Neuronal stem cell (in vitro differentiated cells): Measurements from ENCODE around the gene ZNF740.
A peak's percentile ranks its signal among the peaks of the same experiment; 100 is the strongest.

Source experiments
- DNase-seq: peaks from one replicate; pipeline ENCODE4 v3.0.0-alpha.2; 2013; ENCODE audit warnings: low spot score
- H2AFZ ChIP-seq: one replicate; pipeline ENCODE4 v1.6.1; 2013; ENCODE audit warnings: mild to moderate bottlenecking, low read length, inconsistent platforms
- H2AK5ac ChIP-seq: 2 replicates; pipeline ENCODE4 v1.6.1; 2013; ENCODE audit warnings: low read depth, mild to moderate bottlenecking, inconsistent platforms, low read length, moderate library complexity, mixed read lengths
- H2BK120ac ChIP-seq: 2 replicates; pipeline ENCODE4 v1.6.1; 2013; ENCODE audit warnings: low read depth, mild to moderate bottlenecking, inconsistent platforms, low read length, moderate library complexity, mixed read lengths
- H2BK12ac ChIP-seq: one replicate; pipeline ENCODE4 v1.6.1; 2013; ENCODE audit warnings: low read length, inconsistent platforms
- H2BK15ac ChIP-seq: 2 replicates; pipeline ENCODE4 v1.6.1; 2013; ENCODE audit warnings: mild to moderate bottlenecking, low read length, inconsistent platforms, mixed read lengths
- H2BK5ac ChIP-seq: one replicate; pipeline ENCODE4 v1.6.1; 2013; ENCODE audit warnings: inconsistent platforms, mild to moderate bottlenecking, low read length, moderate library complexity
- H3K14ac ChIP-seq: one replicate; pipeline ENCODE4 v1.6.1; 2013; ENCODE audit warnings: low read length, inconsistent platforms
- H3K18ac ChIP-seq: 2 replicates; pipeline ENCODE4 v1.6.1; 2013; ENCODE audit warnings: low read length, inconsistent platforms
- H3K23ac ChIP-seq: 2 replicates; pipeline ENCODE4 v1.6.1; 2013; ENCODE audit warnings: low read depth, mild to moderate bottlenecking, mixed read lengths, low read length, inconsistent platforms; ENCODE audit not compliant: poor library complexity
- H3K27ac ChIP-seq: replicated peaks from 3 replicates; pipeline ENCODE4 v1.5.1; 2013; ENCODE audit warnings: low read length, inconsistent platforms
- H3K27me3 ChIP-seq, 3 experiments: 2 replicates each; pipeline ENCODE4 v1.6.1; 2013; ENCODE audit warnings: low read length in 3 of 3, mild to moderate bottlenecking in 2 of 3, inconsistent platforms in 1 of 3, low read depth in 1 of 3, mixed read lengths in 1 of 3, moderate library complexity in 1 of 3; ENCODE audit not compliant: control insufficient read depth in 3 of 3, insufficient read depth in 3 of 3
- H3K36me3 ChIP-seq, 2 donors: replicated peaks in 1 of 2; 2 replicates each; pipeline ENCODE4 v1.6.1; 2013; ENCODE audit warnings: low read length in 2 of 2; ENCODE audit not compliant: control insufficient read depth in 2 of 2, insufficient read depth in 2 of 2
- H3K4ac ChIP-seq: 2 replicates; pipeline ENCODE4 v1.6.1; 2013; ENCODE audit warnings: inconsistent platforms, mild to moderate bottlenecking, low read length, moderate library complexity
- H3K4me1 ChIP-seq, 2 donors: 1 replicate in 1 of 2; 2 replicates in 1 of 2; pipeline ENCODE4 v1.6.1; 2013; ENCODE audit warnings: low read length in 2 of 2, low read depth in 1 of 2; ENCODE audit not compliant: control insufficient read depth in 2 of 2, insufficient read depth in 1 of 2
- H3K4me2 ChIP-seq: one replicate; pipeline ENCODE4 v1.6.1; 2013; ENCODE audit warnings: mild to moderate bottlenecking, low read length, inconsistent platforms; ENCODE audit not compliant: insufficient read depth, poor library complexity, severe bottlenecking
- H3K4me3 ChIP-seq, 2 donors: 2 replicates each; pipeline ENCODE4 v1.5.1; 2013; ENCODE audit warnings: low read length in 2 of 2, mild to moderate bottlenecking in 2 of 2, inconsistent platforms in 1 of 2, moderate library complexity in 1 of 2
- H3K79me1 ChIP-seq: one replicate; pipeline ENCODE4 v1.6.1; 2013; ENCODE audit warnings: low read depth, mild to moderate bottlenecking, inconsistent platforms, low read length, moderate library complexity
- H3K9ac ChIP-seq: one replicate; pipeline ENCODE4 v1.6.1; 2013; ENCODE audit warnings: mild to moderate bottlenecking, low read depth, low read length, inconsistent platforms; ENCODE audit not compliant: poor library complexity
- H3K9me3 ChIP-seq, 2 donors: replicated peaks in 1 of 2; 2 replicates each; pipeline versions ENCODE3 to v1.6.1; 2013; ENCODE audit warnings: low read length in 2 of 2, mild to moderate bottlenecking in 2 of 2, inconsistent platforms in 1 of 2, low read depth in 1 of 2, mixed read lengths in 1 of 2, moderate library complexity in 1 of 2; ENCODE audit not compliant: control insufficient read depth in 2 of 2, insufficient read depth in 1 of 2
- H4K8ac ChIP-seq: one replicate; pipeline ENCODE4 v1.6.1; 2013; ENCODE audit warnings: low read depth, mild to moderate bottlenecking, inconsistent platforms, low read length, moderate library complexity
- H4K91ac ChIP-seq: one replicate; pipeline ENCODE4 v1.6.1; 2013; ENCODE audit warnings: low read length, low read depth, mild to moderate bottlenecking, inconsistent platforms; ENCODE audit not compliant: poor library complexity
- WGBS, 2 donors: extraction: QIAGEN DNeasy Blood & Tissue Kit; methylation state at CpG; one replicate each; pipeline ENCODE4 v1.1.7; 2013; ENCODE audit warnings: missing lambda C conversion rate in 2 of 2, mixed read lengths in 1 of 2; ENCODE audit not compliant: insufficient read length in 2 of 2, insufficient replicate concordance in 1 of 2; ENCODE audit errors: extremely low coverage in 2 of 2; 5-methylcytosine and 5-hydroxymethylcytosine counted together

ZNF740 gene

GRCh38 chr12:53224061-53224896 is 43.8 kb downstream of the ZNF740 start:
- peak overlapping the region; percentile 77 for H2BK12ac ChIP-seq
- no peak for DNase-seq
- H3K27me3 ChIP-seq, result peaks cover 4 to 29% (median 7%) of the 10 kb centered on the region in 3 experiments
- no peak overlapping the region for H4K8ac ChIP-seq
- no peak overlapping the region for H2BK120ac ChIP-seq
- H3K4ac ChIP-seq, result no peak overlapping the region
- no peak overlapping the region for H3K9ac ChIP-seq
- no peaks in the 10 kb centered on the region for H3K9me3 ChIP-seq
- H2AK5ac ChIP-seq, result peak overlapping the region; percentile 53
- no CpG with 5 or more reads among the region's 11 CpGs for WGBS, 2 donors
- peak overlapping the region; percentile 84 for H3K18ac ChIP-seq
- peaks cover 37 to 43% of the 10 kb centered on the region in 2 donors for H3K4me1 ChIP-seq
- H3K14ac ChIP-seq, result no peak overlapping the region
- peak overlapping the region; percentile 74 for H4K91ac ChIP-seq
- H2BK15ac ChIP-seq, result peak overlapping the region; percentile 41
- H3K4me3 ChIP-seq, result no peak overlapping the region
- H3K27ac ChIP-seq, result no peak overlapping the region
- peak overlapping the region; percentile 7 for H2BK5ac ChIP-seq
- H2AFZ ChIP-seq, result peak overlapping the region; percentile 57
- no peaks in the 10 kb centered on the region for H3K36me3 ChIP-seq
- H3K4me2 ChIP-seq, result no peak overlapping the region
- no peak overlapping the region for H3K23ac ChIP-seq
- H3K79me1 ChIP-seq, result no peaks in the 10 kb centered on the region

GRCh38 chr12:53224897-53225634 is 44.5 kb downstream of the ZNF740 start:
- Histone ChIP-seq H3K27me3 (peaks cover 0 to 31% (median 0%) of the 10 kb centered on the region in 3 experiments), H3K27ac (no peak overlapping the region), H2BK5ac (peak overlapping the region; percentile 7), H2BK12ac (peak overlapping the region; percentile 77), H3K4me2 (no peak overlapping the region), H2AK5ac (peak overlapping the region; percentile 53), H3K4me3 (no peak overlapping the region), H3K4me1 (peaks cover 32 to 36% of the 10 kb centered on the region in 2 donors), H2BK120ac (peak overlapping the region; percentile 29), H4K8ac (no peak overlapping the region), H4K91ac (no peak overlapping the region), H3K36me3 (no peaks in the 10 kb centered on the region), H2BK15ac (peak overlapping the region; percentile 41), H3K9ac (no peak overlapping the region), H3K14ac (no peak overlapping the region), H3K4ac (no peak overlapping the region), H3K18ac (peak overlapping the region; percentile 84), H3K9me3 (no peaks in the 10 kb centered on the region), H3K79me1 (no peaks in the 10 kb centered on the region), H2AFZ (peak overlapping the region; percentile 11), H3K23ac (peak overlapping the region; percentile 58)
- no peak for DNase-seq
- no CpG with 5 or more reads among the region's 10 CpGs for WGBS, 2 donors

GRCh38 chr12:53225635-53226424 is 45.3 kb downstream of the ZNF740 start:
- no CpG with 5 or more reads among the region's 10 CpGs for WGBS, 2 donors
- no peaks in the 10 kb centered on the region for H3K36me3 ChIP-seq
- H3K18ac ChIP-seq, result no peak overlapping the region
- H2AFZ ChIP-seq, result peak overlapping the region; percentile 11
- H3K23ac ChIP-seq, result no peak overlapping the region
- no peaks in the 10 kb centered on the region for H3K9me3 ChIP-seq
- no peak overlapping the region for H2BK120ac ChIP-seq
- no peak overlapping the region for H2BK12ac ChIP-seq
- no peak overlapping the region for H3K4me2 ChIP-seq
- no peak overlapping the region for H3K4ac ChIP-seq
- no peaks in the 10 kb centered on the region for H3K79me1 ChIP-seq
- no peak overlapping the region for H3K14ac ChIP-seq
- H3K27ac ChIP-seq, result no peak overlapping the region
- H3K4me1 ChIP-seq, result peaks cover 33 to 34% of the 10 kb centered on the region in 2 donors
- no peak overlapping the region for H4K8ac ChIP-seq
- H2AK5ac ChIP-seq, result peak overlapping the region; percentile 53
- H2BK15ac ChIP-seq, result peak overlapping the region; percentile 41
- H2BK5ac ChIP-seq, result peak overlapping the region; percentile 7
- H4K91ac ChIP-seq, result no peak overlapping the region
- DNase-seq, result no peak
- no peak overlapping the region for H3K4me3 ChIP-seq
- no peak overlapping the region for H3K9ac ChIP-seq
- peaks cover 0 to 37% (median 0%) of the 10 kb centered on the region in 3 experiments for H3K27me3 ChIP-seq
